Upper lobe of left lung (tissue), 6 donors: Measurements from ENCODE around the gene AADAT. TPM values are rescaled to one million over a fixed set of nuclear protein-coding genes. Genes with fewer than 3 reads are reported as not detected.

ENCODE experiments used
- ATAC-seq, 2 donors: fragments of 200-7000 bp; cut with Tn5 transposase; one replicate each; pipeline ENCODE4 v1.9.1; 2022; ENCODE audit warnings: mild to moderate bottlenecking in 2 of 2, moderate library complexity in 2 of 2; ENCODE audit not compliant: low FRiP score in 2 of 2
- DNase-seq, 2 donors: peaks; one replicate each; pipeline ENCODE4 v3.0.0-alpha.2; 2019 to 2020
- H3K27ac ChIP-seq, 4 donors: fragments of 200-600 bp; sonication (generic); one replicate each; pipeline ENCODE4 v1.5.1; 2016 to 2019
- H3K27me3 ChIP-seq, 4 donors: fragments of 200-600 bp; sonication (generic); one replicate each; pipeline ENCODE4 v1.5.1; 2017 to 2019
- H3K36me3 ChIP-seq, 4 donors: fragments of 200-600 bp; sonication (generic); one replicate each; pipeline ENCODE4 v1.5.1; 2016 to 2019
- H3K4me1 ChIP-seq, 4 donors: fragments of 200-600 bp; sonication (generic); one replicate each; pipeline ENCODE4 v1.5.1; 2018 to 2019
- H3K4me3 ChIP-seq, 4 donors: fragments of 200-600 bp; sonication (generic); one replicate each; pipeline ENCODE4 v1.5.1; 2017 to 2019; ENCODE audit warnings: mild to moderate bottlenecking in 2 of 4, moderate library complexity in 1 of 4
- H3K9me3 ChIP-seq, 4 donors: fragments of 200-600 bp; sonication (generic); one replicate each; pipeline ENCODE4 v1.5.1; 2018 to 2019
- CTCF ChIP-seq, 6 experiments: fragments of 450-650 bp in 4 of 6; fragments of 200-600 bp in 2 of 6; sonication (generic) in 2 of 6; IDR thresholded peaks; one replicate each; pipeline ENCODE4 v1.5.1; 2016 to 2019; ENCODE audit warnings: antibody characterized with exemption in 6 of 6
- EP300 ChIP-seq, 4 donors: sonication (generic); formaldehyde crosslinking; IDR thresholded peaks; one replicate each; pipeline ENCODE4 v1.5.1; 2017; ENCODE audit warnings: antibody characterized with exemption in 4 of 4, control low read depth in 2 of 4
- POLR2A ChIP-seq, 4 donors: fragments of 450-650 bp; IDR thresholded peaks; one replicate each; pipeline ENCODE4 v1.5.1; 2016 to 2017; ENCODE audit warnings: antibody characterized with exemption in 4 of 4, mild to moderate bottlenecking in 2 of 4
- POLR2AphosphoS5 ChIP-seq, 2 donors: sonication (generic); formaldehyde crosslinking; IDR thresholded peaks; one replicate each; pipeline ENCODE4 v1.5.1; 2017; ENCODE audit warnings: antibody characterized with exemption in 2 of 2
- WGBS, 2 donors: methylation state at CpG; one replicate each; pipeline ENCODE4 v1.1.5; 2017 to 2018; 5-methylcytosine and 5-hydroxymethylcytosine counted together
- total RNA-seq, 6 donors: library from RNA; depleted of rRNA in 4 of 6; stranded (reverse); fragments of >200 nt in 4 of 6; gene quantifications; one replicate each; pipeline versions ENCODE4 v1.1.0 to v1.2.1, GENCODE V29; 2016 to 2021
- donor health status: DM: no; HTN: no; CAD: no; lungs with moderate emphysema.
- donor health status: DM: no; HTN: yes; CAD: no; lungs with severe emphysema.

The AADAT gene
- total RNA-seq, 6 donors from 2014 or later, result 4.8 to 16.8 (median 7.4) TPM

- Histone ChIP-seq H3K27me3 (no peaks in the 10 kb centered on the region), H3K27ac (no peak overlapping the region), H3K9me3 (no peaks in the 10 kb centered on the region), H3K36me3 (no peaks in the 10 kb centered on the region), H3K4me3 (no peak overlapping the region), H3K4me1 (no peaks in the 10 kb centered on the region)
- TF ChIP-seq POLR2AphosphoS5 (IDR thresholded peaks at IDR 0.05) (no peak), EP300 (IDR thresholded peaks at IDR 0.05) (no peak), CTCF (IDR thresholded peaks at IDR 0.05) (no peak), POLR2A (IDR thresholded peaks at IDR 0.05) (no peak)
- 85 to 87% methylated on average over 11 to 12 of the region's 12 CpGs for WGBS, 2 donors
- DNase-seq, result peak in 1 of 2 donors; percentile 37
- ATAC-seq, result no peak
These were observed 49.6 kb downstream of the AADAT start for GRCh38 chr4:170040031-170040680.

- ATAC-seq (no peak), DNase-seq (no peak)
- H3K9me3 ChIP-seq, result no peaks in the 10 kb centered on the region
- no peak overlapping the region for H3K4me3 ChIP-seq
- no peak overlapping the region for H3K27ac ChIP-seq
- no peaks in the 10 kb centered on the region for H3K27me3 ChIP-seq
- no peaks in the 10 kb centered on the region for H3K36me3 ChIP-seq
- no peak for TF ChIP-seq POLR2A (IDR thresholded peaks at IDR 0.05)
- no peak for TF ChIP-seq POLR2AphosphoS5 (IDR thresholded peaks at IDR 0.05)
- TF ChIP-seq EP300 (IDR thresholded peaks at IDR 0.05), result no peak
- no peak for TF ChIP-seq CTCF (IDR thresholded peaks at IDR 0.05)
- no peaks in the 10 kb centered on the region for H3K4me1 ChIP-seq
- WGBS, 2 donors, result 70 to 79% methylated on average over 4 of the region's 4 CpGs
These were observed 51.0 kb downstream of the AADAT start for GRCh38 chr4:170038769-170039168.

DNA sequence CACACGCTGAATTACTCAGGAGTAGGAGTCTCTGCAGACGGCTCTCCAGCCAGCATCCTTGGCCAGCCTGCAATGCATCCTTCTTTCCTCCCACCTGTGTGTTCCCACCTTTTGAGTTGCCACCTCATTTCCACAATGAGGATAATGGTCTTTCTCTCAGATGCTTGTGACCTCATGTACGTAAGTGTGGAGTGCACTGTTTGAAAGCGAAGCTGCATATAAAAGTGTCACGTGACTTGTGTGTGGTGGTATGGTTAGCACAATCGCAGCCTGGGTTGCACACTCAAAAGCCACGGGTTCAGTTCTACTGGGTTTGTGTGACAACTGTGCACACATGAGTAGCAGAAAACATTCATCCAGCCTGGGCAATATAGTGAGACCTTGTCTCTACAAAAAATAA lies 51.5 kb downstream of the AADAT start:
- TF ChIP-seq EP300 (IDR thresholded peaks at IDR 0.05) (no peak), POLR2A (IDR thresholded peaks at IDR 0.05) (no peak), POLR2AphosphoS5 (IDR thresholded peaks at IDR 0.05) (no peak), CTCF (IDR thresholded peaks at IDR 0.05) (no peak)
- no peak overlapping the region for H3K27ac ChIP-seq
- 80 to 84% methylated on average over 7 of the region's 7 CpGs for WGBS, 2 donors
- DNase-seq (no peak), ATAC-seq (no peak)
- H3K9me3 ChIP-seq, result no peaks in the 10 kb centered on the region
- H3K27me3 ChIP-seq, result no peaks in the 10 kb centered on the region
- H3K36me3 ChIP-seq, result no peaks in the 10 kb centered on the region
- no peak overlapping the region for H3K4me3 ChIP-seq
- no peaks in the 10 kb centered on the region for H3K4me1 ChIP-seq

DNA sequence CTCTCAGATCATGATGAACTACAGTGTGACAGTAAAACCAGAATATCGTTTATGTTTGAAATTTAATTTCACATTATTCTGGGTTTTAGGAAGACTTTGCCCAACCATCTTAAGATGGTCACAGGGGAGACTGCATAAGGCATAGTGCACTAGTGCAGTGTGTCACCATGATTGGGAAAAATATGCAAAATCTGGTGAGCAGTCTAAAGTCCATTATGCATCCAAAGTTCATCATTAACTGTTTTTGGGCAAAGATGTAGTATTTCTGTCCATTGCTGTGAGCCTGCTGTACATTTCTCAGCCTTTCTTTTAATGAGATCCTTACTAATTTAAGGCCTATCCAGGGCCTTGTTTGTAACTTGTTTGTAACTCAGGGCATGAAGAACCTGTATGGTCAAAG lies 52.3 kb downstream of the AADAT start:
- no peaks in the 10 kb centered on the region for H3K4me1 ChIP-seq
- ATAC-seq (no peak), DNase-seq (no peak)
- H3K9me3 ChIP-seq, result no peaks in the 10 kb centered on the region
- H3K27me3 ChIP-seq, result no peaks in the 10 kb centered on the region
- WGBS, 2 donors, result 80 to 96% methylated on average over 1 of the region's 1 CpG
- no peak overlapping the region for H3K4me3 ChIP-seq
- no peaks in the 10 kb centered on the region for H3K36me3 ChIP-seq
- TF ChIP-seq CTCF (IDR thresholded peaks at IDR 0.05) (no peak), POLR2AphosphoS5 (IDR thresholded peaks at IDR 0.05) (no peak), POLR2A (IDR thresholded peaks at IDR 0.05) (no peak), EP300 (IDR thresholded peaks at IDR 0.05) (no peak)
- no peak overlapping the region for H3K27ac ChIP-seq

GRCh38 chr4:170035845-170036244 lies 53.9 kb downstream of the AADAT start:
- Histone ChIP-seq H3K27me3 (no peaks in the 10 kb centered on the region), H3K27ac (no peak overlapping the region), H3K4me3 (no peak overlapping the region), H3K9me3 (no peaks in the 10 kb centered on the region), H3K36me3 (no peaks in the 10 kb centered on the region), H3K4me1 (no peaks in the 10 kb centered on the region)
- 84 to 88% methylated on average over 3 of the region's 3 CpGs for WGBS, 2 donors
- no peak for ATAC-seq
- TF ChIP-seq POLR2AphosphoS5 (IDR thresholded peaks at IDR 0.05) (no peak), EP300 (IDR thresholded peaks at IDR 0.05) (no peak), POLR2A (IDR thresholded peaks at IDR 0.05) (no peak), CTCF (IDR thresholded peaks at IDR 0.05) (no peak)
- DNase-seq, result no peak
